Occipital lobe (tissue), 2 donors: ENCODE data around the gene NRROS. TPM values are rescaled to one million over a fixed set of nuclear protein-coding genes. Genes with fewer than 3 reads are reported as not detected.
A peak's percentile ranks its signal among the peaks of the same experiment; 100 is the strongest.
"Not testable (repeated sequence)": the region's sequence is repeated elsewhere in the genome, so short reads cannot be mapped to it uniquely, and the experiment has no call there.

Experiments
- DNase-seq: peaks from one replicate; lab custom pipeline; 2025; lab: John Stamatoyannopoulos, UW
- total RNA-seq: library from RNA; depleted of rRNA; stranded (reverse); fragments of >200 nt; gene quantifications from one replicate; pipeline ENCODE4 v1.2.3, GENCODE V29; 2014

Gene NRROS
- total RNA-seq, 1 donor from 2014 or later, result 1.2 TPM

DNA sequence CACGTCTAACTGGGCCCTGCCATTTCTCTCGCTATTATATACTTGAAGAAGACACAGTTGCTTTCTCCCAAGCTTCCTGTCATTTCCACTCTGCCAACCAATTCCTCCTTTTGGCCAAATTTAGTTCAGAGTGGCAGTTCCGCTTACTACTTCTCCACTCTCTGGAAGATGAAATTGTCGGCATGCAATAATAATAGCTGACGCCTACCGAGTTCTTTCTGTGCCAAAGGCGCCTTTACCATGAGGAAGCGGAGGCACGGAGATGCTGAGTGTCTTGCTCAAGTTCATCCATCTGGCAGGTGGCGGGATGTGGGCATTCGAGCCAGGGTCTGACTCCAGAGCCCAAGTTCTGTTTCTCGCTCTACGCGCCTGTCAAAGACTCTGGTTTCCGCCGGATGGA lies 14.6 kb upstream of the NRROS start:
- no peak for DNase-seq

DNA sequence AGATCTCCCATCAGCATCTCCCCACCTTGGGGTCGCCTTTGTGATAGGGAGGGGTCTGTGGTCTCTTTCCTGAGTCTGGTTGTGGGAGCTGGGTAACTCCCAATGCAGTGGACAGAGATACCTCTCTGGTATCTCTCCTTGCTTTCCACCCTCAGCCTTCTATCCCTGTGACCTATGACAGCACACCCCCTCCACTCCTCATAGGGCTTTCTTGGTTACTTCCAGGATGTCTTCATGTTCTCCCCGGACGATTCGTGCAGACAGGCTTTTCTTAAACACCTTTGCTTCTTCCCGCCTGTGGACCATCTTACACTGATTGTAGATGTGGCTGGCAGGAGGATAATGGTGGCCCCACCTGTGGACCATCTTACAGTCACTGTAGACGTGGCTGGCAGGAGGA lies 14.2 kb upstream of the NRROS start:
- no peak for DNase-seq

DNA sequence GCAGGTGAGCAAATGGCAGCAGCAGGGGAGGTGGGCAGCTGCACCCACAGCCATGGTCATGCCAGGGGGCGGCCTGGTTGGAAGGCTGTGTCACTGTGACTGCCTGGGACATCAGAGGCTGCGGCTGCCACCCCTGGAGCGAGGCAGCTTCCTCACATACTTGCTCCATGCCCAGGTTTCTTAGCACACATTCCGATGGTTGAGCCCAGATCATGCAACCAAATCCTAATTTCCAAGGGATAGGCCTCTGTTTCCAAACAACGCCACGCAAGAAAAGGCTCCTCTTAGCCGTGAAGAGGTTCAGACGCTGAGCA lies 11.6 kb upstream of the NRROS start:
- no peak for DNase-seq

DNA sequence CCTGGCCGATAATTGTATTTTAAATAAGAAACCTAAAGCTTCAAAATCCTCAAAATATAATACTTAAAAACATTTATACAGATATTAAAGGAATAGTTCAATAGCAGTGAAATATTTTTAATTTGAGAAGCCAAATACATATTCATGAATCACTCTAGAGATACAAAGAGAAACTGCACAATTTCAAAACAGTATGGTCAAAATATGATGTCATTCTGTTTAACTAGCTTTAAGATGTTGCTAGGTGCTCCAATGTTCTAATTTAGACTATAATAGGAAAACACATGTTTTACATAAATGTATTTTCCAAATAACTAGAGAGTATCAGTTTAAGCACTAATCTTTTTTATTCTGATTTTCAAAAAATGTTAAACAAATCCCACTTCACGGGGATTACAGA lies 10.3 kb upstream of the NRROS start:
- DNase-seq, result no peak

DNA sequence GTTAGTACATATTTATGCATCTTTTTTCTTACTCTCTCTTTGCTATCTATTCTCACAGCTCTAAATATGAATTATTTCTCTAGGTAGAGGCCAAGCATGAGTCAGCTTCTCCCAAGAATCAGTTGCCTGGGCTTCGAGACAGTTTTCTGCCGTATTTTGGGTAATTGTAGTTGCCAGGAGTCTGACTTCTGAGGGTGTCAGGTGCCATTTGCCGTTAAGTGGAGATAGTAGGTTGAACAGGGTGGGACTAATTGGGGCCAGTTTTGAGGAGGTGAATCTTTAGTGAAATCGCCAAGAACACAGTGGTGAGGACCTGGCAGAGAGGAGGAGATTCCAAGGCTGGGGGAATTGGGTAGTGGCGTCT lies 7.8 kb upstream of the NRROS start:
- no peak for DNase-seq

DNA sequence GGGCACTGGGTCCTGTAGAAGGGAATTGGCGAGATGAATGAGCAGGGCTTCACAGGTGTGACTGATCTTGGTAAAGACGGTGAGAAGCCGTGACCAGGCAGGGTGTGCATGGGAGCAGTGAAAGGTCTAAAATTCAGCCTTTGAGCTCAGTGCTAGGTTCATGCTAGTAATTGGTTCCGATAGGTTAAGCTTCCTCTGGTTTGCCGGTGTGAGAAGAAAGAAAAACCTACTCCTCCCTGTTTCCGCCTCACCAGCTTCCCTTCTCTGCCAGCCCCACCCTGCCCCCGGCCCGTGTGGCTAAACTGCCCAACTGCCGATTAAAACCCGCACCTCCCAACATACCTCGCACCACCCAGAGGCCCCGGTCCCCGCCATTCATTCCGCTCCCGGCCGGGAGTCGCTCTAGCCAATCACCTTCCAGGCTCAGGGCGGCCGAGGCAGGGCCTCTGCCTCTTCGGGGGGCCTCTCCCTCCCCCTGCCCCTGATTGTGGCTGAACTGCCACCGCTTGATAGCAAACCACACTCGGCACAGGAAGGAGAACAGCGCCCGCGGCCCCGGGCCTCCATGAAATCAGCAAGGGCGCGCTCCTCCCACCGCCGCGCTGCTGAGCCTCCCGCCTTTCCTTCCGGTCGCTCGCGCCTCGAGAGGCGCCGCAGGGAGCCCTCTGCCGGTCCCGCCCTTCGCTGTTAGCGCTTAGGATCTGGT lies 7.3 kb upstream of the NRROS start:
- peak; percentile 87 for DNase-seq

DNA sequence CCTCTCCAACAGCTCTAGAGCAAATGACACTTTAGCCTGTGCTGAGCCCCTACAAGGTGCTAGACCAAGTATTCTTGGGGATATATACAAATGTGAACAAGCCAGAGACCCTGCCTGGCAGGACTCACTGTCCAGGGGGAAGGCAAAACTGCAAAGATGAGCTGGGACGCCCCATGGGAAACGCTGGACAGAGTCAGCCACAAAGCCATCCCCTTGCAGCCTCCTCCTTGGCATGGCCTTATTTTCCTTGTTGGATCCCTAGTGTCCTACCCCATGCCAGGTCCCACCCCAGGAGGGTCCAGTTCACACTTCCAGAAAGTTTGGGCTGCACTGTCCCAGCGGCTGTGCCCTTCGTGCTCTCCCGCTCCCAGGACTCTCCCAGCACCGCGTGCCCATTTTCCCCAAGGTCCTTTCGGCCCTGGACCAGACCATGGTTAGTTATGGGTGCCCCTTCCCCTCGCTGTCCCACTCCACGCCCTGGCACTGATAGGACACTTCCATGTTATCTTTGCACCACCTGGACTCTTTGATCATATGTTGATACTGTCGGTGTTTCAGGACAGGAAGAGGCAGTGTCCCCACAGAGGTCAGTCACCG lies 5.8 kb upstream of the NRROS start:
- DNase-seq, result no peak

DNA sequence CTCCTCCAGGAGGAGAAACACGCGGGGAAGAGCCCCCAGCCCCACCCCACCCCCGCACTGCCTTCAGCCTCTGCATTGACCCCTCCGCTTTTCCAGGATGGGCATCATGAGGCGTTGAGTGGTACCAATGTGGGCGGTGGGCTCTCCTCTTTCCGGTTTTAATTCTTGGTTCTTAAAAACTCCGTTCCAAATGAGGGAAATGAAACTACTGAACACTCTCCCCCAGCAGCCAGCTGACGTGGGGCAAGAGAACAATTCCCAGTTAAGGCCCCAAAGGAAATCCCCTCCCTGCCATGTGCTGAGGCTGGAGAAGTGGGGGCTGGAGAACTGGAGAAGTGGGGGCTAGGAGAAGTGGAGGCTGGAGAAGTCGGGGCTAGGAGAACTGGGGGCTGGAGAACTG lies 5.3 kb upstream of the NRROS start:
- DNase-seq, result no peak

DNA sequence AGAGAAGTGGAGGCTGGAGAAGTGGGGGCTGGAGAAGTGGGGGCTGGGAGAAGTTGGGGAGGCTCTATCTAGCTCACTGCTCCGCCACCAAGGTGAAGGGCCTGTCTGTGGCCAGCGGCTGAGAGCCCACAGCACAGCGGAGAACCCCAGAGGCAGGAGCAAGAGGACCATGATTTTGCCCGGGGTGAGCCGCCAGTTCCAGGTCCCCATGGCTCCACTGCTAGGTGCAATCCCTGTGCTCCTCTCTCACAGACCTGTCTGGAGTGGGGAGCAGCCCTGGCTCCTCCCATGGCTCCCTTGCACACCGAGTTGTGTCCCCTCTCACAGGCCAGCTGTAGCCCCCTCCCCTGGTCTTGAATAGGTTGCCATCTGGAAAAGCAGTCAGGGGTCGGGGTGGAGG lies 4.7 kb upstream of the NRROS start:
- no peak for DNase-seq

DNA sequence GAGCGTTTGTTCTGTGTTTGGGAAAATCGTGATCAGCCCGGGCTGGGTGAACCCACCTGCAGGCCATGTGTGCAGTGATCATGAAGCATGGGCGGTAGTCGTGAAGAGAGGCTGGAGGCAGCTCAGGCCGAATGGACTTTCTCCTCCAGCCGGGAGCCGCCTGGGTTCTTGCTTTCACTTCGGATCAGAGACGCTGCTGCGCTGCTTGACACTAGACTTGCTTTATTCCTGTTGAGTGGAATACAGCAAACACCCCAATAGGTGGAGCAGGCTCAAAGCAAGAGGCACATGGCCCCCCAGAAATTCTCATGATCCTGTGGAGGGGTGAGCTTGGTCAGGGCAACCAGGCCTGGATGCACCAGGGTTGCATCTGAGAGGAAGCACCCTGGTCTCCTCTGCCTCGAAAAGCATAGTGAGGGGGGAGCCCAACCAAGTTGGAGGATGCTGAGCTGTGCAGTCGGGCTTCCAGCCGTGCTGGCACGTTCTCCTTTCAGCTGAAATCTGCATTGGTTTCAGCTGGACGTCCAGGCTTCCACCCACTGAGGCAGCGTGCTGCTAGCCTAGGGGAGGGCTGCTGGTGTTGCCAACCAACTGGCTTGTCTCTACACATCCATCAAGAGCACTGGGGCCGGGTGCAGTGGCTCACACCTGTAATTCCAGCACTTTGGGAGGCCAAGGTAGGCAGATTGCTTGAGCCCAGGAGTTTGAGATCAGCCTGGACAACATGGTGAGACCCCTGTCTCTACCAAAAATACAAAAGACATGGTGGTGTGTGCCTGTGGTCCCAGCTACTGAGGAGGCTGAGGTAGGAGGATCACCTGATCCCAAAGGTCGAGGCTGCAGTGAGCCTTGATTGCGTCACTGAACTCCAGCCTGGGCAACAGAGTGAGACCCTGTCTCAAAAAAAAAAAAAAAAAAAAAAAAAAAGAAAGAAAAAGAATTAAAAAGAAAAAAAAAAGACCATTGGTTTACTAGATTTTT lies 2.8 kb upstream of the NRROS start:
- no peak for DNase-seq

DNA sequence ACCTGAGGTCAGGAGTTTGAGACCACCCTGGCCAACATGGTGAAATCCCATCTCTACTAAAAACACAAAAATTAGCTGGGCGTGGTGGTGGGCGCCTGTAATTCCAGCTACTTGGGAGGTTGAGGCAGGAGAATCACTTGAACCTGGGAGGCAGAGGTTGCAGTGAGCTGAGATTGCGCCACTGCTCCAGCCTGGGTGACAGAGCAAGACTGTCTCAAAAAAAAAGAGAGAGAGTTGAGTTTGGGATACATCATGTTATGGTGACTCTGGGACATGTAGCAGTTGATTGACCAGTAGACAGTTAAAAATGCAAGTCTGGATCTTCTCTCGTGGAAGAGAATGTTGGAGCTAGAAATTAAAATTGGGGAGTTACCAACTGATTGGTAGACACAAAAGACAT lies 1.6 kb upstream of the NRROS start:
- not testable (repeated sequence) for DNase-seq

DNA sequence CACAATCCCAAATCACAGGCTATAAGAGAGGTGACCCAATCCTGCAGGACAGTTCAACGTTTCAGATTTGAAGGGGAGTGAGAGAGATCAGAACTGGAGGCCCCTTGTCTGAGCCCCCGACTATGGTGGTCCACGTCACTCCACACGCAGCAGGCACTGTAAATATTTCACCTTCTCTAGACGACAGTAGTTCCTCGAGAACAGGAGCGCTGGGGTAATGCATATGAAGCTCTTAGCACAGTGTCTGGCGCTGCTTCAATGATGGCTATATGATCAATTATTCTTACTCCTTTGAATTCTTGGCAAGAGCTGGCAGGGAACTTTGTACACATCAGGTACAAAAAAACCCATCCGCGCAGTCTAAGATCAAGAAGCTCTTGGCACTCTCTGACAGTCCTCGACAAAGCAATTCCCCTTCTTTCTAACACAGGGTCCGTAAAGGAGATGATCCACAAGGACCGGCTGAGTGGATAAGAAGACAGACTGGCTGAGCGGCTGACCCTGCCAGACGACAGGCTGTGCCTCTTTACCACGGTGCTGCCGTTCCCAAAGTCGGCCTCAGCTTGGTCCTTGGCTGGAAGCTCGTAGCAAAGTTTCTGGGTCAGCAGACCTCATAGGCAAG lies 522 bp upstream of the NRROS start:
- DNase-seq, result no peak

DNA sequence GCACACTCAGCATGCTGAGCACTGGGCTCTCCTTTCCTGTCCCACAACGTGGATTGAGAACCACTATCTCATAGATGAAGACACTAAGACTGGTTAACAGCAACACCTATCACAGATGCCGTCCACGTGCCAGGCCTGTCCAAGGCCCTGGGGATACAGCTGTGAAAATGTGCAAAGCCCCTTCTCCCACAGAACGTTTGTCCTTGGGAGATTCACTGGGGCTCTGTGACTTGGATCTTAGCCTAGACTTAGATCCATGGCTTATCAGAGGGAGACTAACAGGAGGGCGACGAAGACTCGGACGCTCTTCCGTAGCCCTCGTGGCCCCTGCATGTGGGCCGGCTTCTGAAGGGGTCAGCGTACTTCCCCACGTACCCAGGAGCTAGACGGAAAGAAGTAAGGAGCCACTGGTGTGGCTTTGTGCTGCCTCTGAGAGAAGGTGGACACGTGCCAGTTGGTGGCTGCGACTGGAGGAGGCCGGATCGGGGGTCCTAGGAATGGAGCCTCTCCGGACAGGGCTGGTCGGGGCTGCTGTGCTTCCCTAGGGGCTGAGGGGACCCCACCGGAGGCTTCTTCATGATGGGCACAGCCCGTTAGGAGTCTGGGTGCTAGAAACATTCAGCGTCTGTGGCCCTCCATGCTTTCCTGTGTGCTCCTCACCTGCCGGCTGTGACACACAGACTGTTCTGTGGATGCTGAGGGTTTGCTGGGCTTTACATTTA lies 964 bp downstream of the NRROS start:
- no peak for DNase-seq

DNA sequence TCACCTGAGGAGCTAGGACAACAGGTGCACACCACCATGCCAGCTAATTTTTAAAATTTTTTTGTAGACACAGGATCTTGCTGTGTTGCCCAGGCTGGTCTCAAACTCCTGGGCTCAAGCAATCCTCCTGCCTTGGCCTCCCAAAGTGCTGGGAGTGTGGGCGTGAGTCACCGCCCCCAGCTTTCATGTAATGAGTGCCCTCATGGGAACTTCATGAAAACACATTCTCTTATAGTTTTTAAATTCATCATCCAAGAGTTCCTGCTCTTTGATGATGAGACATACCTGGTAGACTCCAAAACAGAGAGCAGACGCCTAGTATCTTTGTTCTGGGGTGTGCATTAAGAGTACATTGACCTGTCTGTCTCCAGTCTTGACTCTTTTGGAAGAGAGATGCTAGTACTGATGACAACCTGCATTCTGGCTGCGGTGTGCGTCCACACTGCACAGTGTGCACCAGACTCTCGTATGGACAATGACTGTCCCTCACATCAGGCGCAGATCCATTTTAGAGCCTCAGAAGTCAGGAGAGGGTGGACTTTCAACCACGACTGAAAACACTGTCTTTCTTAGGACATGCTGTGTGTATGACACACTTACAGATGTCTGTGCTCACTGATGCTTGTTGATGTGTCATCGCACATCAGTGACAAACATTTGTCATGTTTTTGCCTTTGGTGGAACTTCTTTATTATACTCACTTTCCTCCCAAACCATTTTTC lies 2.0 kb downstream of the NRROS start:
- DNase-seq, result no peak

DNA sequence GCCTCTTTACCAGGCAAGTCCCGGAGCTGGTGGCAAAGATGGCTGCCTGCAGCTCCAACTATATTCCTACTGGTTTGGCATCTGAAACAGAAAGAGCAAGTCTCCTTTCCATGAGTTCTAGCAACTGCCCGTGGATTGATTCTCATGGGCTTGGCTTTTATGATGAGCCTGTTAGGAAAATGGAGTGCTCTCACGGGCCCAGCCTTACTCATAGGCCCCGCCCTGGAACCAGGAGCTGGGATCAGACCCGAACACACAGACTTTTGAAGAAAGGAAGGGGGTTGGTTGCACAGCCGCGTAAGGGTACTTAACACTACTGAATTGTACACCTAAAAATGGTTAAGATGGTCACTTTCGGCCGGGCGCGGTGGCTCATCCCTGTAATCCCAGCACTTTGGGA lies 2.9 kb downstream of the NRROS start:
- no peak for DNase-seq

DNA sequence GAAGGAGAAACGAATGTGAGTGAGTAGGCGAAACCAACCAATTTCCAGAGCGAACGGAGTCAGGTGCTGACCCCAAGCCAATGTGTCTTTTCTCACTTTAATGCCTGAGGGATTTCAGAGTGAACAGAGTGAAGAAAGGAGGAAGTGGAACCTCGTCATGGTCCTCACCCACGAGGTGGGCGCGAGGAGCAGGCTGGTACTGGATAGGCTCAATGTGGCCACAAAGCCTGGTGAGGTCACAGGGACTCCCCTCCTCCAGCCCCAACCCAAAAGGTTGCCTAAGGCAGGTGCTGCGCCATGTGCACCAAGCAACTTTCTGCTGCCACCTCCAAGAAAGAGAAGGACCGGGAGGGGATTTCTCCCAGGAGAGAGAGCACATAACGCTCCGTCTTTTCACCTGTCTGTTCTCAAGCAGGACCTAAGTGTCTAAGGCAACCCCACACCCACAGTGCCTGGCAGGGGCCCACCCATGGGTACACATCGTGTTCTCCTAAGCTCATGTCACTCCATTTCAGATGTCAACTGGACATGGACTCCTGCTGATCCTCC lies 3.8 kb downstream of the NRROS start:
- no peak for DNase-seq

DNA sequence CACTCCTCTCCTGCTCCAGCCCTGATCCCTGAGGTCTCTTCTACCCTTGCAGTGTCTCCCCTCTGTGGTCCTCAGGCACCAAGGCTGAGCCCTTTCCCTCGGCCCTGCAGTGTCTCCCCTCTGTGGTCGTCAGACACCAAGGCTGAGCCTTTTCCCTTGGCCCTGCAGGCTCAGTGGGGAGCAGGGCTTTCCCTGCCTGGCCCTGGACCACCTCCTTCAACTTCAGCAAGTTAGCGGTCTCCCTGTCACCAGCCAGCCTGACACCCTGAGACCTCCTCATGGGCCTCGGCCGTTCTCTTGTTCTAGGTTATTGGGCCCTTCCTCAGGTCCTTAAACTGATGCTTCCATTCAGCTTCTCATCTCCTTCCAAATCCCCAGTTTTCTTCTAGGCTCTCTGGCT lies 4.3 kb downstream of the NRROS start:
- DNase-seq, result no peak

DNA sequence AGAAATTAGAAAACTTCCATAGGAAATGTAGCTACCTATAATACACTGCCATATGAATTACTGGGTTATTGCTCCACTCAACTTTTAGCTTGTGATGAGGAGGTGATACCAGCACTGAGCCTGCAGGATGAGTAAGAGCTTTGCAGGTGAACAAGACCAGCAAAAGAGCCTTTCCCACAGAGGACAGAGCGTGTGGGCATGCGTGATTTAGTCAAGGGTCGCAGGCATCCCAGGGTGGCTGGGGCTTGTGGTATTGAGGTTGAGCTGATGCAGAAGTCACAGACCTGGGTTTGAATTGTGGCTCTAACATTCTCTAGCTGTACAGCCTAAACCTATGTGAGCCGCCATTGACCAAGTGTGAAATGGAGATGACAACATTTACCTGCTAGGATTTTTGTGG lies 5.6 kb downstream of the NRROS start:
- DNase-seq, result no peak

DNA sequence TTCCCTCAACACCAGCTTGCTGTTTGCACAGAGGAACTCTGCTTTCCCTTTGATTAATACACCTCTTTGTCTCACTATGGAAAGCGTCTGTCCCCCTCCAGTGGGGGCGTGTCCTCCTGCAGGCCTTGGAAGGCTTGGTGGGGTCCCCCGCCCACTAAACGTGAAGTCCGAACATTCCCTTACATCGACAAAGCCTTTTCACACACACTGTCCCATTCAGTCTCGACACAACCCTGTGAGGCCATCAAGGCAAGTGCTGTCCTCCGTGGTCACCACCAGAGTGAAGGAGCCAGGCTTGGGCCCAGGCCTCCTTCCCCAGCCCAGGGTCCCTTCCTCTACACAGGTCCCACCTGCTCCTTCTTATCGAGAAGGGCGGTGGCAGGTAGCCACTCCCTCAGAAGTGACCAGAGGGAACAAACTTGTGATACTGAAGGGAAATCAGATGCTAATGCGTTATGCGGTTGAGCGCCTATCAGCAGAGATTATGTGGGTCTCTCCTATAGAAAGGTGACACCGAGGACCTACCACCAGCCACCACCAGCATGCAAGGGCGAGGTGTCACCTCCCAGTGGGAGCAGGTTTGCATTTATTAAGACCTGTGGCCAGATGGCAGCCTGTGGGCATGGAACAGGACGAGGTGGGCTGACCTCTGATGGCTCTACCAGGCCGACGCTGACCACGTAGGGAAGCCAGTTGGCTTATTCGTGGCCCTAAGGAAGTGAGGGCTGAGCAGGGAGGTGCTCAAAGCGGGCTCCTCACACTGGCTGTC lies 6.6 kb downstream of the NRROS start:
- DNase-seq, result no peak

DNA sequence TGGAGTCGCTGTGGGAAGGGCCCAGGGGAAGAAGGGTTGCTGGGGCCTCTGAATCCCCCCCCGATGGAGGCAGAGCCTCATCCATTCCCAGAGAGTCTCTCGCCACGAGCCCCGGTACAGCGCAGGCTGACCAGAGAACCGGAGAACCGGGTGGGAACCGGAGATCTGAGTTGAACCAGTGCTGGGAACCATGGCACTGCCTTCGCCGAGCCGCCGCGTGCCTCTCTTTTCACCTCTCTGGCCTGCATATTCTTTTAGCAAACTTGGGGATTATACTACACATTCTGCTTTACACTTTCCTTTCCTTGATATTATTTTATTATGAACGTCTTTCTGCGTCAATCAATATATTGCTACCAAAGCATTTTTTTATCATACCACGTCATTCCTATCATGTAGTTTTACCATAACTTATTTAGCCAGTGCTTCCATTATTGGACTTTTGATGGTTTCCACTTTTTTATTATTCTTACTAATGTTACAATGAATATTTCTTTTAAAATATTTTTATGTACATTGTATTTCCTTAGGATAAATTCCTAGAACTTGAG lies 7.2 kb downstream of the NRROS start:
- no peak for DNase-seq
